Upper lobe of left lung (tissue), 6 donors: ENCODE data around the gene PLIN1. TPM values are rescaled to one million over a fixed set of nuclear protein-coding genes. Genes with fewer than 3 reads are reported as not detected.
A peak's percentile ranks its signal among the peaks of the same experiment; 100 is the strongest.

Experiments used
- ATAC-seq, 2 donors: fragments of 200-7000 bp; cut with Tn5 transposase; one replicate each; pipeline ENCODE4 v1.9.1; 2022; ENCODE audit warnings: mild to moderate bottlenecking in 2 of 2, moderate library complexity in 2 of 2; ENCODE audit not compliant: low FRiP score in 2 of 2
- DNase-seq, 2 donors: peaks; one replicate each; pipeline ENCODE4 v3.0.0-alpha.2; 2019 to 2020
- H3K27ac ChIP-seq, 4 donors: fragments of 200-600 bp; sonication (generic); one replicate each; pipeline ENCODE4 v1.5.1; 2016 to 2019
- H3K27me3 ChIP-seq, 4 donors: fragments of 200-600 bp; sonication (generic); one replicate each; pipeline ENCODE4 v1.5.1; 2017 to 2019
- H3K36me3 ChIP-seq, 4 donors: fragments of 200-600 bp; sonication (generic); one replicate each; pipeline ENCODE4 v1.5.1; 2016 to 2019
- H3K4me1 ChIP-seq, 4 donors: fragments of 200-600 bp; sonication (generic); one replicate each; pipeline ENCODE4 v1.5.1; 2018 to 2019
- H3K4me3 ChIP-seq, 4 donors: fragments of 200-600 bp; sonication (generic); one replicate each; pipeline ENCODE4 v1.5.1; 2017 to 2019; ENCODE audit warnings: mild to moderate bottlenecking in 2 of 4, moderate library complexity in 1 of 4
- H3K9me3 ChIP-seq, 4 donors: fragments of 200-600 bp; sonication (generic); one replicate each; pipeline ENCODE4 v1.5.1; 2018 to 2019
- CTCF ChIP-seq, 6 experiments: fragments of 450-650 bp in 4 of 6; fragments of 200-600 bp in 2 of 6; sonication (generic) in 2 of 6; IDR thresholded peaks; one replicate each; pipeline ENCODE4 v1.5.1; 2016 to 2019; ENCODE audit warnings: antibody characterized with exemption in 6 of 6
- EP300 ChIP-seq, 4 donors: sonication (generic); formaldehyde crosslinking; IDR thresholded peaks; one replicate each; pipeline ENCODE4 v1.5.1; 2017; ENCODE audit warnings: antibody characterized with exemption in 4 of 4, control low read depth in 2 of 4
- POLR2A ChIP-seq, 4 donors: fragments of 450-650 bp; IDR thresholded peaks; one replicate each; pipeline ENCODE4 v1.5.1; 2016 to 2017; ENCODE audit warnings: antibody characterized with exemption in 4 of 4, mild to moderate bottlenecking in 2 of 4
- POLR2AphosphoS5 ChIP-seq, 2 donors: sonication (generic); formaldehyde crosslinking; IDR thresholded peaks; one replicate each; pipeline ENCODE4 v1.5.1; 2017; ENCODE audit warnings: antibody characterized with exemption in 2 of 2
- WGBS, 2 donors: methylation state at CpG; one replicate each; pipeline ENCODE4 v1.1.5; 2017 to 2018; 5-methylcytosine and 5-hydroxymethylcytosine counted together
- total RNA-seq, 6 donors: library from RNA; depleted of rRNA in 4 of 6; stranded (reverse); fragments of >200 nt in 4 of 6; gene quantifications; one replicate each; pipeline versions ENCODE4 v1.1.0 to v1.2.1, GENCODE V29; 2016 to 2021
- donor health status: DM: no; HTN: no; CAD: no; lungs with moderate emphysema.
- donor health status: DM: no; HTN: yes; CAD: no; lungs with severe emphysema.

PLIN1 gene
- total RNA-seq, 6 donors from 2014 or later = 0.29 to 3.8 (median 1.1) TPM; not detected in 1

- H3K36me3 ChIP-seq = no peaks in the 10 kb centered on the region
- H3K4me3 ChIP-seq = no peak overlapping the region
- peak overlapping the region in 2 of 4 donors; percentile 14 to 42 for H3K27ac ChIP-seq
- peaks cover 0 to 23% (median 17%) of the 10 kb centered on the region in 4 donors for H3K4me1 ChIP-seq
- peak; percentile 72 to 90 for ATAC-seq
- no peaks in the 10 kb centered on the region for H3K27me3 ChIP-seq
- peak in 1 of 2 donors; percentile 66 for DNase-seq
- H3K9me3 ChIP-seq = no peaks in the 10 kb centered on the region
- 38 to 44% methylated on average over 11 of the region's 11 CpGs for WGBS, 2 donors
- TF ChIP-seq CTCF (IDR thresholded peaks at IDR 0.05) (no peak), POLR2AphosphoS5 (IDR thresholded peaks at IDR 0.05) (no peak), EP300 (IDR thresholded peaks at IDR 0.05) (no peak), POLR2A (IDR thresholded peaks at IDR 0.05) (no peak)
These were observed 16.1 kb downstream of the PLIN1 start for GRCh38 chr15:89662893-89663626.

- Histone ChIP-seq H3K9me3 (no peaks in the 10 kb centered on the region), H3K27me3 (no peaks in the 10 kb centered on the region), H3K36me3 (no peaks in the 10 kb centered on the region), H3K27ac (no peak overlapping the region), H3K4me1 (peaks cover 0 to 19% (median 14%) of the 10 kb centered on the region in 4 donors), H3K4me3 (no peak overlapping the region)
- DNase-seq (no peak), ATAC-seq (no peak)
- WGBS, 2 donors = 85 to 94% methylated on average over 2 of the region's 2 CpGs
- TF ChIP-seq CTCF (IDR thresholded peaks at IDR 0.05) = no peak
These were observed 18.6 kb downstream of the PLIN1 start for GRCh38 chr15:89660556-89660955.

GRCh38 chr15:89659295-89659694 is 19.9 kb downstream of the PLIN1 start:
- Histone ChIP-seq H3K36me3 (no peaks in the 10 kb centered on the region), H3K4me3 (no peak overlapping the region), H3K27ac (no peak overlapping the region), H3K27me3 (peaks cover 0 to 12% (median 2%) of the 10 kb centered on the region in 4 donors), H3K9me3 (no peaks in the 10 kb centered on the region), H3K4me1 (peaks cover 3 to 23% (median 13%) of the 10 kb centered on the region in 4 donors)
- ATAC-seq = no peak
- DNase-seq = no peak
- TF ChIP-seq POLR2AphosphoS5 (IDR thresholded peaks at IDR 0.05) (no peak), POLR2A (IDR thresholded peaks at IDR 0.05) (no peak), EP300 (IDR thresholded peaks at IDR 0.05) (no peak), CTCF (IDR thresholded peaks at IDR 0.05) (no peak)
- WGBS, 2 donors = 84 to 95% methylated on average over 2 of the region's 2 CpGs

- H3K27me3 ChIP-seq = peaks cover 0 to 12% (median 2%) of the 10 kb centered on the region in 4 donors
- no peak overlapping the region for H3K27ac ChIP-seq
- peaks cover 3 to 18% (median 12%) of the 10 kb centered on the region in 4 donors for H3K4me1 ChIP-seq
- DNase-seq (no peak), ATAC-seq (no peak)
- TF ChIP-seq CTCF (IDR thresholded peaks at IDR 0.05) (no peak), POLR2AphosphoS5 (IDR thresholded peaks at IDR 0.05) (no peak), EP300 (IDR thresholded peaks at IDR 0.05) (no peak), POLR2A (IDR thresholded peaks at IDR 0.05) (no peak)
- H3K4me3 ChIP-seq = no peak overlapping the region
- WGBS, 2 donors = 81% methylated on average over 5 of the region's 5 CpGs
- no peaks in the 10 kb centered on the region for H3K36me3 ChIP-seq
- H3K9me3 ChIP-seq = no peaks in the 10 kb centered on the region
These were observed 21.4 kb downstream of the PLIN1 start for GRCh38 chr15:89657686-89658200.
